Measurements from ENCODE around the gene PPARD. TPM values are rescaled to one million over a fixed set of nuclear protein-coding genes. Genes with fewer than 3 reads are reported as not detected.
A peak's percentile ranks its signal among the peaks of the same experiment; 100 is the strongest.

Gene PPARD
- total and polyA plus RNA-seq, 2 of the 13 experiments (the other 11 are each of a cell fraction or from before 2014, with no cell fraction given) = 6.1 to 13.3 TPM

GRCh38 chr6:35360349-35361138 is 18.2 kb downstream of the PPARD start (continued):
- TF ChIP-seq AFF4 (CRISPR knock-in tag; IDR thresholded peaks at IDR 0.05) (no peak), NFIC (IDR thresholded peaks at IDR 0.05; ENCODE audit: low read length) (no peak), ATRX (CRISPR knock-in tag; IDR thresholded peaks at IDR 0.05; ENCODE audit: borderline replicate concordance) (no peak), RBFOX2 (IDR thresholded peaks at IDR 0.05; ENCODE audit: low read depth, low read length) (no peak), ZNF30 (CRISPR knock-in tag; IDR thresholded peaks at IDR 0.05) (no peak), POLR2G (IDR thresholded peaks at IDR 0.05; ENCODE audit: low read depth, low read length) (no peak), ARNT (IDR thresholded peaks at IDR 0.05) (no peak), ZNF550 (CRISPR knock-in tag; IDR thresholded peaks at IDR 0.05; ENCODE audit: borderline replicate concordance) (no peak), ISL2 (CRISPR knock-in tag; IDR thresholded peaks at IDR 0.05) (peak; percentile 73; the same call in 1 of the 2 replicates), MYC (CRISPR knock-in tag; IDR thresholded peaks at IDR 0.05; ENCODE audit: borderline replicate concordance) (peak; percentile 51; the same call in 1 of the 2 replicates), PATZ1 (CRISPR knock-in tag; IDR thresholded peaks at IDR 0.05) (peak; percentile 53), CREB3 (CRISPR knock-in tag; IDR thresholded peaks at IDR 0.05) (no peak), CHD2 (IDR thresholded peaks at IDR 0.05; ENCODE audit: low read depth, low read length) (no peak), THAP11 (CRISPR knock-in tag; IDR thresholded peaks at IDR 0.05) (peak; percentile 76), ZNF136 (CRISPR knock-in tag; IDR thresholded peaks at IDR 0.05; ENCODE audit: low read depth) (peak; percentile 89), CCDC6 (CRISPR knock-in tag; IDR thresholded peaks at IDR 0.05) (no peak), SUZ12 (IDR thresholded peaks at IDR 0.05; ENCODE audit: low read depth, low read length) (no peak), ZBTB42 (CRISPR knock-in tag; IDR thresholded peaks at IDR 0.05) (no peak), ZNF331 (CRISPR knock-in tag; IDR thresholded peaks at IDR 0.05) (peak; percentile 94), SP5 (CRISPR knock-in tag; IDR thresholded peaks at IDR 0.05; ENCODE audit: borderline replicate concordance, low read depth) (0 out of 2 replicates have a peak, but pooled peaks have one; percentile 44), SOX5 (CRISPR knock-in tag; IDR thresholded peaks at IDR 0.05; ENCODE audit: borderline replicate concordance) (peak; percentile 82), KDM4B (CRISPR knock-in tag; IDR thresholded peaks at IDR 0.05) (peak; percentile 55; the same call in 1 of the 2 replicates)

Measured in HepG2 (cell line).